HFF-Myc (cell line): ENCODE results near the gene CCDC102A.
A peak's percentile ranks its signal among the peaks of the same experiment; 100 is the strongest.

Experiments
- DNase-seq: peaks from one replicate; pipeline ENCODE4 v3.0.0-alpha.2; 2011; ENCODE audit warnings: low read depth; ENCODE audit errors: extremely low read depth
- H3K4me3 ChIP-seq: replicated peaks from 2 replicates; pipeline ENCODE4 v1.5.1; 2011; ENCODE audit warnings: low read depth, mild to moderate bottlenecking, control low read depth, low read length
- TF ChIP-seq, protein P1 (sequence below): IDR thresholded peaks from 2 replicates; pipeline ENCODE4 v1.5.1; 2012; ENCODE audit warnings: mild to moderate bottlenecking, low read depth, low read length, control low read depth; ENCODE audit errors: missing control alignments

CCDC102A gene

DNA sequence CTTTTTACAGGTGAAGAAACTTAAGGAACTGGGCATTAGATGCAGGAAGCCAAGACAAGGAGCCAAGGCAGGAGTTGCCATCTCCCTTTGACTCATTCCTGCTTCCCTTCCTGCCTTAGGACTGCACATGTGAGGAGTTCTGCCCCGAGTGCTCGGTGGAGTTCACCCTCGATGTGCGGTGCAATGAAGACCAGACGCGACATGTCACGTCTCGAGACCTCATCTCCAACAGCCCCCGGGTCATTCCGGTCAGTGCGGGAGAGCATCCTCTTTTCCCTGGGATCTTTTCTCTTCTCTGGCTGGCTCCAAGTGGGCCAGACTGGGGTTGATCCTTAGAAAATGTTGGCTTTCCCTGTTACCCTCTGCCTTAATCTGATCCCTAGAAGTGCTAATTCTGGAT lies 67.3 kb downstream of the CCDC102A start:
- DNase-seq = no peak
- H3K4me3 ChIP-seq = no peak overlapping the region
- TF ChIP-seq, protein P1, sequence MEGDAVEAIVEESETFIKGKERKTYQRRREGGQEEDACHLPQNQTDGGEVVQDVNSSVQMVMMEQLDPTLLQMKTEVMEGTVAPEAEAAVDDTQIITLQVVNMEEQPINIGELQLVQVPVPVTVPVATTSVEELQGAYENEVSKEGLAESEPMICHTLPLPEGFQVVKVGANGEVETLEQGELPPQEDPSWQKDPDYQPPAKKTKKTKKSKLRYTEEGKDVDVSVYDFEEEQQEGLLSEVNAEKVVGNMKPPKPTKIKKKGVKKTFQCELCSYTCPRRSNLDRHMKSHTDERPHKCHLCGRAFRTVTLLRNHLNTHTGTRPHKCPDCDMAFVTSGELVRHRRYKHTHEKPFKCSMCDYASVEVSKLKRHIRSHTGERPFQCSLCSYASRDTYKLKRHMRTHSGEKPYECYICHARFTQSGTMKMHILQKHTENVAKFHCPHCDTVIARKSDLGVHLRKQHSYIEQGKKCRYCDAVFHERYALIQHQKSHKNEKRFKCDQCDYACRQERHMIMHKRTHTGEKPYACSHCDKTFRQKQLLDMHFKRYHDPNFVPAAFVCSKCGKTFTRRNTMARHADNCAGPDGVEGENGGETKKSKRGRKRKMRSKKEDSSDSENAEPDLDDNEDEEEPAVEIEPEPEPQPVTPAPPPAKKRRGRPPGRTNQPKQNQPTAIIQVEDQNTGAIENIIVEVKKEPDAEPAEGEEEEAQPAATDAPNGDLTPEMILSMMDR = no peak

DNA sequence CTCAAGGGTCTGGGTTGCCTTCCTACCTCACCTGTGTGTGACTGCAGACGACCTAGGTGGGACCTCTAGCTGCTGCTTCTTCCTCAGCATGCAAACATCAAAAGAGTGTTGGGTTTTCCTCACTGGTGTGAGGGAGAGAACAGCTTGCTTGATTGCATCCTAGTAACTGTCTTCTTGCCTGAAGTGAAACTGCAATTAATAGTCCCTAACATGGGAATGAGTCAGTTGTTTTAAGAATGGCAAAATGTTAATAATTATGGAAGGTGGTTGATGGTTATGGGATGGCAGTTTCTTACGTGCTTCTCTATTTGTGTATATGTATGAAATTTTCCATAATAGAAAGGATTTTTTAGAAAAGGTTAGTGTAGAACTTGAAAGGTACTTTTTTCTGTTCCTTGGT lies 68.0 kb downstream of the CCDC102A start:
- no peak overlapping the region for H3K4me3 ChIP-seq
- DNase-seq = no peak
- TF ChIP-seq, protein P1 = no peak

DNA sequence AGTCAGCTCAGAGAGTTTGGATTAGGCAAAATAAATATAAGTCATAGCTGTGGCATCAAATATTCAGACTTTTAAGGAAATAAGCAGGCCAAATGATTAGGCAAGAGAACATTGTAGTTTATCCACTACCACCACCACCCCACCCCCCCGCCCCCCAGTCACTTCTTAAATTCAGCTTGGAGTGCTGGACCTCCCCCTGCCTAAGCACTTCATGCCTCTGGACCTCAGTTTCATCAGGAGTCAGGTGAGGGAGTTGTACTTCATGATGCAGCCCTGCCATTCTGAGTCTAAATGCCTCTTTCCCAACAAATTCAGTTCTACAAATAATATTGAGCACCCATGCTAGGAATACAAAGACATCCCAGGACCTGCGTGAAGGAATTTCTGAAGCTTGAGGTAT lies 71.8 kb downstream of the CCDC102A start:
- TF ChIP-seq, protein P1 = no peak
- no peak overlapping the region for H3K4me3 ChIP-seq
- DNase-seq = no peak

DNA sequence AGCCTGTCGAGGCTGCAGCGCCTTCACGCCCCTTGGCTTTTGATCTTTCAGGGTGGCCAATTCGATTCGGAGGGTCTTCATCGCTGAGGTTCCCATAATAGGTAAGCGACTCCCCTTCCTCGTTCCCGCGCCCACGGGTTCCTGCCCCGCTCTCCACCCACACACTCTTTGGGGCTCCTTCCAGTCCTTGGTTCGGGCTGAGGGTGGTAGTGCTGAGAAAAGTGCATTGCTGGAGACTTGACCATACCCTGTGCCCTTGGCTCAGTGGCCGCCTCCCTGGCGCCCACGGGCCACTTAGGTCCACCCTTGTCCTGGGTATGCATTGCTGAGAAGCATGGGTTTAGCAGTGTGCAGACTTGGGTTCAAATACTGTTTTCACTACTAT lies 73.4 kb downstream of the CCDC102A start:
- peak overlapping the region; percentile 94 for H3K4me3 ChIP-seq
- TF ChIP-seq, protein P1 = no peak
- no peak for DNase-seq

DNA sequence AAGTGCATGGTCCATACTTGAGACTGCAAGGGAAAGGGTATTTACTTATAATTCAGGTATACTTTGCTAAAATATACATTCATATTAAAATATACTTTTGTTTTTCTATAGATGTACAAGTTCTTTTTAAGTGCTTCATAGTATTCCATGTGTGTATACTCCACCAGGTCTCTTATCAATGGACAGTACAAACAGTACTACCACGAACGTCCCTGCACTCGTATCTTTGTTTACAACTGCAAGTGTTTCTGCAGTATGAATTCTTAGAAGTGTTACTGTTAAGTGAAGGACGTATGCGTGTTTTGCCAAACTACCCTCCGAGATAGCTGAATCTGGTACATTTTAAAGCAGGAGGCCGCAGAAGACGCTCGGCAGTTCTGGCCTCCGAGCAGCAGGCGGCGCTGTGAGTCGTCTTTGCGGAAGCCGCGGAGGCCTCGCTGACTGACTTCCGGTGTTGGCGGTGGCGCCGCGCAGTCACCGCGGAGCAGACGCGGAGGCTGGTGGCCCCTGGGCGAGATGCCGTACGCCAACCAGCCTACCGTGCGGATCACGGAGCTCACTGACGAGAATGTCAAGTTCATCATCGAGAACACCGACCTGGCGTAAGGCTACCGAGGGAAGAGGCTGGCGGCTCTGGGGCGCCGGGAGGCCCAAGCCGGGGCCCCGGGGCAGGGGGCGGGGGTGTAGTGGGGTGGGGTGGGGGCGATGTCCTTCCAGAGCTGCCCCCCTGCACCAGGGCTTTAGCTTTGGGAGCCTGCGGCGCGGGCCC lies 74.0 kb downstream of the CCDC102A start, which contains the start of gene POLR2C:
TSS of gene POLR2C (plus strand) at position 471 of the 769 bp plus-strand sequence. CDS start at position 517, 46 bp downstream.
- TF ChIP-seq, protein P1 = peak; percentile 75
- H3K4me3 ChIP-seq = peak within 1 kb of the TSS; percentile 94

More for the DNA sequence above, 74.0 kb downstream of the CCDC102A start, which contains the start of gene POLR2C:
- peak; percentile 56 for DNase-seq
